Stimulated activated CD8-positive, alpha-beta memory T cell treated with anti-CD3 and anti-CD28 coated beads, Interleukin-12 subunit alpha, Interleukin-12 subunit beta, amount 100 ng/mL, for 24 hours (primary cell): Measurements from ENCODE around the gene TBL1X.
"Not testable (repeated sequence)": the region's sequence is repeated elsewhere in the genome, so short reads cannot be mapped to it uniquely, and the experiment has no call there.

Source experiments
- DNase-seq: peaks from one replicate; pipeline ENCODE4 v3.0.0-alpha.2; 2020; ENCODE audit errors: extremely low read depth

Gene TBL1X

DNA sequence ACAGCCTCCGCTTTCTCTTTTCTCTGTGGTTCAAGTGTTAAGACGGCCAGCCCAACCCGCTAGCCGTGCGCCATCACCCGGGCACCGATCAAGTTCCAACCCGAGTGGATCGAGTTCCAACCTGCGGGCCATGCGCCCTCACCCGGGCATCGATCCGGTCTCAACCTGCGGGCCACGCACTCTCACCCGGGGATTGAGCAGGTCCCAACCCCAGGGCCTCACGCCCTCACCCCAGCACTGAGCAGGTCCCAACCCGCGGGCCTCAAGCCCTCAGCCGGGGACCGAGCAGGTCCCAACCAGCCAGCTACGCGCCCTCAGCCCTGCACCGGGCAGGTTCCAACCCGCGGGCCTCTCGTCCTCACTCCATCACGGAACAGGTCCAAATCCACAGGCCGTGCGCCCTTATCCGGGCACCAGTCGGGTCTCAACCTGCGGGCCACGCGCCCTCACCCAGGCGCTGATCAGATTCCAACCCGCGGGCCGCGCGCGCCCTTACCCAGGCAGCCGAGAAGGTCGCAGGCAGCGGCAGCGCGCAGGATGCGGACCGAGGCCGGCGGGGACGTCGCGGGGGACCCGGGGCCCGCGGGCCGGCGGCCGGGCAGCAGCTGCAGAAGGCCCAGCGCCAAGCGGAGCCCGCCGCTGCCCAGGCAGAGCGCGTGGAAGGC, 300.3 kb downstream of the TBL1X start:
- no peak for DNase-seq

DNA sequence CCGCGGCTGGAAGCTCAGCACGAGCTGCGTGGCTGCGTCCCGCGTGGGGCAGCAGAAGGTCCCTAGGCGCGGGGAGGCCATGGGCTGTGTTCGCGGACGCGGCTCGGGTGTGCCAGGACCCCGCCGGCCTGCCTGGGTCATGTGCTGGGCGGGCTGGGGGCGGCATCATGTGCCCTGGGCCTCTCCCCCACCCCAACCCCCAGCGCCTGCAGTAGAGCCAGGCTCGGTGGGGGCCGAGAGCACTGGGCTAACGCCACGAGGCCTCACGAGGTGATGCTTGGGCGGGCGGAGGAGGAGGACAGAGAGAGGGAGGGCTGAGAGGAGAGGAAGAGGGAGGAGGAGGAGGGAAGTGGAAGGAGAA, 300.9 kb downstream of the TBL1X start, which contains the start of gene GPR143:
GPR143 (minus strand) TSS at position 111 of the 361 bp plus-strand sequence; CDS start at position 81, 30 bp downstream.
- no peak for DNase-seq

DNA sequence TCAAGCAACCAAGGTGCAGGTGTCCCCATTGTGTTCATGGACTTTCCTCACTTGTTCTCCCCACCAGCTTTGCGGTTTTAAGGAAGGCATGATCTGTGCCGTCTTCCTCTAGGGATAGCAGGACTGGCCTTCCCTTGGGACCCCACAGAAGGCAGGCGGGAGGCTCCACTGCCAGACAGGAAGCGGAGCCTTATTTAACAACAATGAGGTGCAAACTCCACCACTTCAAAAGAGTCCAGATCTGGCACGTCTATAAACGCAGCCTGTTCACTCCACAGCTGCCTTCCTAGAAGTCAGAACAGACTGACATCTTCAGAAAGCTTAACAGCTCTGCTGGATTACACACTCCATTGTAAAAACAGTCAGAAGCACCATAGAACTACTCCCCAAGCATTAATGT, 302.5 kb downstream of the TBL1X start:
- no peak for DNase-seq

DNA sequence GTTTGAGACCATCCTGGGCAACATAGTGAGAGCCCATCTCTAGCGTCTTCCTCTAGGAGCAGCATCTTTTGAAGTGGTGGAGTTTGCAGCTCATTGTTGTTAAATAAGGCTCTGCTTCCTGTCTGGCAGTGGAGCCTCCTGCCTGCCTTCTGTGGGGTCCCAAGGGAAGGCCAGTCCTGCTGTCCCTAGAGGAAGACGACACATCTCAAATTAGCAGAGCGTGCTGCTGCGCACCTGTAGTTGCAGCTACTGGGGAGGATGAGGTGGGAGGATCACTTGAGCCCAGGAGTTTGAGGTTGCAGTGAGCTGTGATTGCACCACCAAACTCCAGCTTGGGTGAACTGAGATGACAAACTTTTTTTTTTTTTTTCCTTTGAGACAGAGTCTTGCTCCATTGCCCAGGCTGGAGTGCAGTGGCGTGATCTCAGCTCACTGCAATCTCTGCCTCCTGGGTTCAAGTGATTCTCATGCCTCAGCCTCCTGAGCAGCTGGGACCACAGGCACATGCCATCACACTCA, 303.5 kb downstream of the TBL1X start:
- DNase-seq = not testable (repeated sequence)

DNA sequence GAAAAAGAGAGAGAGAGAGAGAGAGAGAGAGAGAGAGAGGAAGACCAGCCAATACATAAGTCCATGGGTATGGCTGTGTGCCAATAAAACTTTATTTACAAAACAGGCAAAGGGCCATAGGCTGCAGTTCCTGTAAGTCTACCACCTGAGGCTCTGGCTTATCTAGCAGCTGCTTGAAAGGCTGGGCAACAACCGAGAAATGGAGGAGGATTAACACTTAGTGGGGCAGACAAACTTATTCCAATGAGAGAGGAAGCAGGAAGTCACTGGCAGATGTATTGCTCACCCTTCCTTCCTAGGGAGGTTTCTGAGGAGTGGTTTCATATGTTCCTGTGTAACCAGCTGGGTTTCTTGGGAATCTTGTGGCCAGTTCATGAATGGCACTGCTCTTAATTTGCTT, 305.5 kb downstream of the TBL1X start:
- DNase-seq = no peak

DNA sequence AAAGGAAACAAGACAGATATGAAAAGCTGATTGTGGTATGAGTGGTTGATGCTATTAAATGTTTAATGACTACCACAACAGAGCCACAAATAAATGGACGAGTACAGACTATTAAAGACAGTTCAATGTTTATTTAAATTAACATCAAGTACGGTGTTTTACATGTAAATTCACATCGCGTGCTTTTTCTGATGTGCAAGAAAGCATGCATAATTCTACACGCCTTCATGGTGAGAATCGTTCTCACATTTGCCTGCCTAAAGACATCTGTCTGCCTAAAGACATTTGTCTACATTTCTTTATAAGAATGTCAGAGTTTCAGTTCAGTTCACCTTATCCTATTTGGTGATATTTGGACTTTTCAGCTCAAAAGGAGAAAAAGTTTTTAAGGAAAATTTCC, 308.1 kb downstream of the TBL1X start:
- no peak for DNase-seq

DNA sequence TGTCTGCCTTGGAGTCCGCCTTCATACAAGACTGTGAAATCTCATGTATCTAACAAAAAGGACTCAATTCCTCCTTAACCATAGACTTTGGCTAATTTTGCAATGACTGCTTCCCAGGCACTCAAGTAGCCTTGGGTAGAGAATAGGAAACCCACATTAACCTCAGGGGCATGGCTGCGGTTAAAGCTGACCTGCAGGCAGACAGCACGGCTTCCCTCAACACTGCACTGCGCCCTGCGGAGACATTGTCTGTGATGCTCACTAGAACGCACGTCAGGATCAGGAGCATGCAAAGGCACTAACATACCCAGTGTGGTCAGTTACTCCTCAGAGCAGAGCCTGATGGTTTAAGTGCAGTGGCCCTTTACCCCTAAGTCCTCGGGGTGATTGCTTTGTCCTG, 311.1 kb downstream of the TBL1X start:
- no peak for DNase-seq

DNA sequence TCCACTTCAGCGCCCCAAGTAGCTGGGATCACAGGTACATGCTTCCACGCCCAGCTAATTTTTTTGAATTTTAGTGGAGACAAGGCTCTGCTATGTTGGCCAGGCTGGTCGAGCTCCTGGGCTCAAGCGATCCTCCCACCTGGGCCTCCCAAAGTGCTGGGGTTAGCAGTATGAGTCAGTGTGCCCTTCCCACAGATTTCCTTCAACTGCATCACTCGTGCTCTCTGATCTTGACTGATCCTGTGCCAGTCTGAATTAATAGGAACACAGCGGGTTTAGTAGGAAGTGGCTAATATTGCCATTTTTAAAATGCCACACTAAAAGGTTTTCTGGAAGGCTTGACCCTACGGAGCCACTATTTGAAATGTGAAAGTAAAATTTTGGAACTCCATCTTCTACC, 317.1 kb downstream of the TBL1X start:
- DNase-seq = no peak

DNA sequence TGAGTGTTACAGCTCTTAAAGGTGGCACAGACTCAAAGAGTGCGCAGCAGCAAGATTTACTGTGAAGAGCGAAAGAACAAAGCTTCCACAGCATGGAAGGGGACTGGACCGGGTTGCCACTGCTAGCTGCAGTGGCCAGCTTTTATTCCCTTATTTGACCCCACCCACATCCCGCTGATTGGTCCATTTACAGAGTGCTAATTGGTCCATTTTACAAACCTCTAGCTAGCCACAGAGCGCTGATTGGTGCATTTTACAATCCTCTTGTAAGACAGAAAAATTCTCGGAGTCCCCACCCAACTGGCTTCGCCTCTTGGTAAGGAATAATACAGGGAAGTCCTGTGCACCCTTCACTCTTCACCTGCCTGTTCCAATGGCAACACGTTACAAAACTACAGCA, 319.5 kb downstream of the TBL1X start:
- no peak for DNase-seq

DNA sequence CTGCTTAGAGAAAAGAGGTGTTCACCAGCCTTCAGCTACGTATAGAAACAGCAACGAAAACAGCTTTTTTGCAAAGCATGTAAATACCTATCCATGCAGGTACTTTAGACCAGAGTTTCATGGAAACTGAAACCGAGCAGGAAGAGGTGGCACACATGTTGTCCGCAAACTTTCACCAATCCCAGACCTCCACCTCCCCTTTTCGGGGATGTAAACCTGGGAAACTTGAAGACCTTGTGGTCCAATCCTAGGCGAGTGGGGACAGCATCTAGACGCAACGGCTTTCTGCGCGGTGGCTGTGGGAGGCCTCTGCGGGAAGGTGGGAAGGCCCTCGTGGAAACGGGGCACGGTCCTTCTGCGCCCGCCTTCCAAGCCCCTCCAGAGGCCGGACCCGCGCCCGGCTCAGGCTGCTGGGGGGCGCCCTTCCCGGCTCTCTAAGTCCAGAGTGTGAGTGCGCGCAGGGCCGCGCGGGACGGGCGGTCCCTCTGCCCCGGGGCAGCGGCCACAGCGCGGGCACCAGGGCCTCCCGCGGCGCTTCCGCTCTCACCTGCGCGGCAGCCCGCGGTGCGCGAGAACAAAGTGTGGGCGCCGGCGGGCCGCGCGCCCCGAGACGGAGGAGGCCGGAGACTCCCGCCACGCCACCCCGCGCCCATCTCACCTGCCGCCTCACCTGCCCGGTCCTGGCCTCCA, 320.5 kb downstream of the TBL1X start:
- DNase-seq = no peak

DNA sequence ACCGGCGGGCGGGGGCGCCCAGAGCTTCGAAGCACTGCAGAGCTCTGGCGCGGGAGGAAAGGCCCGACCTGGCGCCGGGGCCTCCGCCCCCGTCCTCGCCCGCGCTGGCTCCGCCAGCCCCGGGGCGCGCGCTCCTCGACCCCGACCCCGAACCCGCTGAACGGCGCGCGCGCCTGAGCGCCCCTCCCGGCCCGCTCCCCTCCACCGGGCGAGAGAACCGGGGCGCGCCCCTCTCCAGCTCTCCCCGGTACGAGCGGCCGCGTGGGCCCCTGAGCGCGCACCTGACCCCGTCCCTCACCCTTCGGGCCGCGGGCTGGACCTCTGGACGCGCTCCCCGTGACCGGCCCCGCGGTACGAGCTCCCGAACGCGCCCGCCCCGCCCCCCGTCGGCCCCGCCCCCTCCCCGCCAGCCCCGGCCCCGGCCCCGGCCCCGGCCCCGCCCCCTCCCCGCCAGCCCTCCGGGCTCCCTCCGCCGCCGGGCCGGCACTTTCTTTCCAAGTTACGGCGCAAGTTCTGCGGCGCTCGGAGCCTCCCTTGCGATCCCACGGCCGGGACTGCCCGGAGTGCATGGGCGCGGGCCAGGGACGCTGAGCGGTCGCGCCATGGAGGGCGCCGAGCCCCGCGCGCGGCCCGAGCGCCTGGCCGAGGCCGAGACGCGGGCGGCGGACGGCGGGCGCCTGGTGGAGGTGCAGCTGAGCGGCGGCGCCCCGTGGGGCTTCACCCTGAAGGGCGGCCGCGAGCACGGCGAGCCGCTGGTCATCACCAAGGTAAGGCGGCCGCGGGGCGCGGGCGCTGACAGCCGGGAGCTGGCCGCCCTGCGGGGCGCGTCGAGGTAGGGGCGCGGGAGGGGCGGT, 321.3 kb downstream of the TBL1X start, which contains the start of gene SHROOM2:
SHROOM2 (plus strand) TSS at position 486 of the 854 bp plus-strand sequence; CDS start at position 603, 117 bp downstream.
- DNase-seq = no peak

DNA sequence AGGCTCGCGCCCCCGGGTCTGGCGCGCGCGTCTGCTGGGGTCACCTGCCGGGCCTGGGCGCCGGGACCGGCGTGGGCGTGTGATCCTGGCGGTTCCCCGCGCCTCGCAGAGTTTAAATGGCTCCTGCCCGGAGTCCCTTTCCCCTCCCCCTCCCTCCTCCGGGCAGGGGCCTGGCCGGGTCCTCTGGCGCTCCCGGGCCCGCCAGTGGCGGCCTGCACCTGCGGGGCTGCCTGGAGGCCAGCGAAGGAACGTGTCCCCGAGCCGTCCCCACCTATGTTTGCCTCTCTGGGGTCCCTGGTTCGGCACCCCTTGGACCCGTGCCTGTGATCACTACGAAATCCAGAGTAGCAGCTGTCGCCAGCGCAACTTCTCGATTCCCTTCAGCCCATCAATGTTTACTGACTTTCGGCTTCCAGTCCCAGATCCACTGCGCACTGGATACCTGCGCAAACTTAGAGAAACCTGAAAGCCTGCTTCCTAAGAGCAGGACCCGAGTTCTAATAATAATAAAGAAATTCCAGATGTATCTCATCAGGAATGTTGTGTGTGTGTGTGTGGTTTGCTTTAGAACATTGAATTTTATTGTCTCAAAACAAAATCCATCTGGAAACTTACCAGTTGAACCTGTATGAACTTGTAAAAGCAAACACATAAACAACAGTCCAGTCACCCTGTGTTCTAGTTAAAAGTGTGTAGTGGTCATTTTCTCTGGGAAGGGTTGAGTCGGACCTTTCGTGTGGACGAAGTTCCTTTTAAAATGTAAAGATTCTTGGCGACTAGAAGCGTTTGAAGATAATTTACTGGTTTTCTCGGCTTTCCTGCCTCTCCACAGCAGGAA, 322.2 kb downstream of the TBL1X start:
- no peak for DNase-seq

DNA sequence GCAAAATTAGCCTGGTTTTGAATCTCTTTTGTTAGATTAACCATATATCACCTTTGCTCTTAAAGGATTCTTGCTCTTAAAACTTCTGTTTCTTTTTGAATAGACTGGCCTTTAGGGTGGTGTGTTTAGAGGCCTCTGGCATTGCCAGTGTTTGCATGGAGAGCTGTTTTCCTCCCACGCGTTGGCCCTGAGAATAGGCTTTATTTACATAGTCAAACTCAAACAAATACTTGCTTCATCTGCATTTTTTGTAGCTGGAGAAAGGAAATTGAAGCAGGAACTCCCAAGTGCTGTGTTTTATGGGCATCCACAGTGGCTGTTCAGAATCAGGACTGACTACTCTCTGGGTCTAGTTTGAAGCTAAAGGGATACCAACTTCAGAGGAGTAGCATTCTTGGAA, 324.1 kb downstream of the TBL1X start:
- DNase-seq = no peak

DNA sequence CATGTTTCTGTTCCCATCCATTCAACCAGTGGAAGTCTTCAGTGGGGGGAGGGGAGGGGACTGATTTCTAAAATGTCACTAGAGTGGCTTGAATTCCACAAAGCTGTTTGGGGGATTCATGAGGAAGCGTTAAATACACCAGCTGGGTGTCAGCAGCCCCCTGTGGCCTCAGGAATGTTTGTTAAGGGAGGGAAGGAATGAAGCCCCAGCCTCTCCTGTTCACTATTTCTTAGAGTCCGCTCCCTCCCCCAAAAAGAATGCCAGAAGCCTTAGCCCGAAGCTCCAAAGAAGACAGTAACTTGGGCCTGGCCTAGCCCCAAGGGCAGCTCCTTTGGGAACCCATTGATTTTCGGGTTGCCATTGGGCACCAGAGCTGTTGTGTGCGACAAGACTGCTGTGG, 324.7 kb downstream of the TBL1X start:
- no peak for DNase-seq
